Neuron (in vitro differentiated cells): Measurements from ENCODE around the gene GPD2.
"Not testable (repeated sequence)": the region's sequence is repeated elsewhere in the genome, so short reads cannot be mapped to it uniquely, and the experiment has no call there.

Experiments used
- H2AFZ ChIP-seq: one replicate; pipeline ENCODE4 v1.6.1; 2013; ENCODE audit warnings: low read depth, mild to moderate bottlenecking, inconsistent platforms, low read length, moderate library complexity
- H3K27me3 ChIP-seq: one replicate; pipeline ENCODE4 v1.6.1; 2013; ENCODE audit warnings: low read length; ENCODE audit not compliant: insufficient read depth
- H3K36me3 ChIP-seq: one replicate; pipeline ENCODE4 v1.6.1; 2013; ENCODE audit warnings: low read length; ENCODE audit not compliant: insufficient read depth
- H3K4me1 ChIP-seq: one replicate; pipeline ENCODE4 v1.6.1; 2013; ENCODE audit warnings: low read length; ENCODE audit not compliant: insufficient read depth
- H3K4me3 ChIP-seq: 2 replicates; pipeline ENCODE4 v1.5.1; 2013; ENCODE audit warnings: mild to moderate bottlenecking, low read length, moderate library complexity
- H3K9me3 ChIP-seq: one replicate; pipeline ENCODE4 v1.6.1; 2013; ENCODE audit warnings: low read length

The GPD2 gene

DNA sequence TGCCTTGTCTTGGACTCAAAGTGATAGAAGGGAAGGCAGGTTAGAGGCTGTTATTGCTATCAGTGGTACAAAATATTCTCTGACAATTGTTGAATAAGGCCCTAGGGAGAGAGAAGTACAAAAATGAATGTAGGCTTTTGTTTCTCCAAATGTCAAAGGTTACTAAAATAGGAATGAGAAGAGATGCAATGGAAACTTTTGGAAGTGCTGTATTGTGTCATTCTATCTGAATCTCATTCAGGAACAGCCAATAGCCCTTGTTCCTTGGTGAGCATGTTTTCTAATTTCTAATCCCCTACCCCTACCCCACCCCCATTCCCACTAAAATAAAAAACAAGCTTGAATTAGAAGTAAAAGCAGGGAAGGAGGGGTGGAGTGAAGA lies 166.4 kb downstream of the GPD2 start:
- H2AFZ ChIP-seq, result no peak overlapping the region
- H3K9me3 ChIP-seq, result no peaks in the 10 kb centered on the region
- H3K27me3 ChIP-seq, result no peaks in the 10 kb centered on the region
- H3K36me3 ChIP-seq, result no peaks in the 10 kb centered on the region
- H3K4me1 ChIP-seq, result peaks cover 3% of the 10 kb centered on the region
- H3K4me3 ChIP-seq, result no peak overlapping the region

DNA sequence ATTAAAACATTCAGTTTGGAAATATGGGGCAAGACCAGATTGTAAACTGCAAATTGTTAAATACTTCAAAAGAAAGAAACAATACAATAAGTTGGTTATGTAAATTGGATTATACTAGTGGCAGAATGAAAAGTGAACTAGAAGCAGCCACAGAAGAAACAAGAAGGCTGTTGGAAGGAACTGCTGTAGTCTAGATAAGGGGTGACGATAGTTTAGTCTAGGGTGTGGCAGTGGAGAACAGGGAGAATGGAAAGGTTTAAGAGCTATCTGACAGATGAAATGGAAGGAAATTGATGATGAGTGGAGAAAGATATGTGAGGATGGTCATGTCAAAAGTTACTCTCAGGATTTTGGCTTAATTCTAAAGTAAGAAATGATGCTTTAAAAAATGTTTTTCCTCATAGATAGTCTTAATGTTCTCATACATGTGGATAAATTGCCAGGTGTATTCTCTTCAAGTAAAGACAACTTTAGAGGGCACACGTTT lies 179.7 kb downstream of the GPD2 start:
- Histone ChIP-seq H3K4me1 (no peaks in the 10 kb centered on the region), H3K27me3 (no peaks in the 10 kb centered on the region), H2AFZ (no peak overlapping the region), H3K4me3 (no peak overlapping the region), H3K36me3 (no peaks in the 10 kb centered on the region), H3K9me3 (no peaks in the 10 kb centered on the region)

DNA sequence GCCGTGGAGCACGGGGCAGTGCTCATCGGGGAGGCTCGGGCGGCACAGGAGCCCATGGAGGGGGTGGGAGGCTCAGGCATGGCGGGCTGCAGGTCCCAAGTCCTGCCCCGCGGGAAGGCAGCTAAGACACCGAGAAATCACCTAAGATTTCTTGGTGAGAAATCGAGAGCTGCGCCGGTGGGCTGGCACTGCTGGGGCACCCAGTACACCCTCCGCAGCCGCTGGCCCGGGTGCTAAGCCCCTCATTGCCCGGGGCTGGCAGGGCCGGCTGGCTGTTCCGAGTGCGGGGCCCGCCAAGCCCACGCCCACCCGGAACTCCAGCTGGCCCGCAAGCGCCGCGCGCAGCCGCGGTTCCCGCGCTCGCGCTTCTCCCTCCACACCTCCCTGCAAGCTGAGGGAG lies 181.9 kb downstream of the GPD2 start:
- H3K27me3 ChIP-seq, H3K36me3 ChIP-seq, H3K4me3 ChIP-seq, H2AFZ ChIP-seq, H3K9me3 ChIP-seq, H3K4me1 ChIP-seq: not testable (repeated sequence)

DNA sequence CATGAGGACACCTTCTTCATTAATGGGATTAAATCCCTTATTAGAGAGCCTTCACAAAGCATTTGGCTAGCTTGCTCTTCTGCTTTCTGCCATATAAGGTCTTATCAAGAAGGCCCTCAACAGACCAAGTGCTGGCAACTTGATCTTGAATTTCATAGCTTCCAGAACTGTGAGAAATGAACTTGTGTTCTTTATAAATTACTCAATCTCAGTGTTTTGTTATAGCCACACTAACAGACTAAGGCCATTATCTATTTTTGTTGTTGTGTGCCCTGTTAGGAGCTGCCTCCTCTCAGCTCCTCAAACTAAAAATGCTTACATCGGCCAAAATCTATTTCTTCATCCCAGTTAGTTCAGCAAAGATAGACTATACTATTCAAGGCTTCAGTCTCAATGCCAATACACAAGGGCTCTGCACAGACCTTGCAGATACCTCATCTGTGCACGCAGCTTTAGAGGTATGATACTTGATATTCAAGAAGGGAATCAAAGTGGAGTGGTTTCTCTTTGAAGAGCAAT lies 182.9 kb downstream of the GPD2 start:
- Histone ChIP-seq H3K4me3 (no peak overlapping the region), H3K36me3 (no peaks in the 10 kb centered on the region), H2AFZ (no peak overlapping the region), H3K9me3 (no peaks in the 10 kb centered on the region), H3K27me3 (no peaks in the 10 kb centered on the region), H3K4me1 (no peaks in the 10 kb centered on the region)

DNA sequence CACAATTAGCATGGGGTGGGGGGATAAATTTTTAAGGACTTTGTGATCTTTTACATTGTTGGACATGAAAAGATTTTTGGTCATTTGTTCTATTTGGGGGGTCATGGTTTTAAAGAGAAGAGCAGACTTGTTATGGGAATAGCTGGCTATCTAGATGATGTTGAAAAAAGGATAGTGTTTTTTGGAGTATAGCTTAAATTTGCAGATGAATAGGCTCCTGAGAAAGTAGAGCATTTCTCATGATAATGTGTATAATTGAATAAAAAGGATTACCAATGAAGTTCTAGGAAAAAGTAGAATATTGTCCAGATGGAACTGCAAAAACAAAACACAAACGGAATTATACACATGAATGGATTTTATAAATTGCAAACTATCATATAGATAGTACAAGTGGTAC lies 186.3 kb downstream of the GPD2 start:
- Histone ChIP-seq H3K4me1 (peaks cover 4% of the 10 kb centered on the region), H3K27me3 (no peaks in the 10 kb centered on the region), H3K36me3 (no peaks in the 10 kb centered on the region), H3K4me3 (no peak overlapping the region), H2AFZ (no peak overlapping the region), H3K9me3 (no peaks in the 10 kb centered on the region)

DNA sequence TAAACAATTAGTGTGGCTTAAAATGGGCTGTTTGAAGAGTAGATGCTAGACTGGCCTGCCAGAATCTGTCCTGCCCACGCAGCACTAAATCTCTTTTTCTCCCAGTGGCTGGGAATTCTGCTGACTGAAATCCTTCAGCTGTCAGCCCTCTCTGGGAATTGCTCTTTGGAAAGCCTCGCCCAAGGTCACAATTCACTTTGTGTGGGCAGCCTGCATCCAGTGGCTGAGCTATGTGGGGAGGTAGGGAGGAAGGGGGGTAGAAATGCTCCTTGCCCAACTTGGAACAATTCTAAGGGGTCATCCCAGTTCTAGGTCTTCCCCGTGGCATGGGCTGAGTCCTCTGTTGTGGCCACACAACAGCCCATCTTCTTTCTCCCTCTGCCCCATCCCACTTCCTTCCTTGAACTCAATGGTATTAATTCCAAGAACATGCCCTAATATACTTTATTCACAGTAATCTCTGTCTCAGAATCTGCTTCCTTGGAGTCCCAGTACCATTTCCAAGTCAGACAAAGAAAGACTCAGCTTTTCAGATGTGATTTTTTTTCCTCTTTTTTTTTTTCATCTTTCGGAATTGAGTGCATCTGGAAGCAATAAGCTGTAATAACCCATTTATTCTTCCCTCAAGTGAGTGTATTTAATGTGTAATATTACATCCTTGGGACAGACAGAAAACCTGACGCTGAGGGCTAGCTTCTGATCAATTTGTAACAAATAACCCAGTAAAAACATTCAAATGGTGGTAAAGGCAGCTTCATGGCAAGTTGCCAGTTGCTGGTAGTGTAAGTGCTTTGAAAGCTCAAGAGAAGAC lies 189.4 kb downstream of the GPD2 start:
- Histone ChIP-seq H3K4me1 (peaks cover 4% of the 10 kb centered on the region), H3K27me3 (no peaks in the 10 kb centered on the region), H3K9me3 (no peaks in the 10 kb centered on the region), H3K4me3 (no peak overlapping the region), H2AFZ (no peak overlapping the region), H3K36me3 (no peaks in the 10 kb centered on the region)

DNA sequence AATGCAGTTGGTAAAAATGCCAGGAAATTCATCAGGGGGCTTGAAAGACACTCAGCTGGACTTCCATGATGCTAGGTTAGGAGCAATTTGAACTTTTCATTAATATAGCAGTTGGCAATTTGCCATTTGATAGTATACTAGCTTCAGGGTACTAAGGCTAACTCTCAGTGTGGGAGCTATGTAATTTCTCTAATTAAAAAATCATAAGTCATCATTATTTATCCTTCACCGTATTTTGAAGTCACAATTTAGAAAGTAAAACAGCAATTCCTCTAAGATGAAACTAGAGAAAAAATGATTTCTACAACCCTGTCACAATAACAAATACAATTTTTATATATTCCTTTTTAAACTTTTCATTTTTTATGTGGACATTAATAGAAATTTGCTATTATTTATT lies 190.8 kb downstream of the GPD2 start:
- Histone ChIP-seq H2AFZ (no peak overlapping the region), H3K4me1 (peaks cover 4% of the 10 kb centered on the region), H3K36me3 (no peaks in the 10 kb centered on the region), H3K4me3 (no peak overlapping the region), H3K9me3 (no peaks in the 10 kb centered on the region), H3K27me3 (no peaks in the 10 kb centered on the region)

DNA sequence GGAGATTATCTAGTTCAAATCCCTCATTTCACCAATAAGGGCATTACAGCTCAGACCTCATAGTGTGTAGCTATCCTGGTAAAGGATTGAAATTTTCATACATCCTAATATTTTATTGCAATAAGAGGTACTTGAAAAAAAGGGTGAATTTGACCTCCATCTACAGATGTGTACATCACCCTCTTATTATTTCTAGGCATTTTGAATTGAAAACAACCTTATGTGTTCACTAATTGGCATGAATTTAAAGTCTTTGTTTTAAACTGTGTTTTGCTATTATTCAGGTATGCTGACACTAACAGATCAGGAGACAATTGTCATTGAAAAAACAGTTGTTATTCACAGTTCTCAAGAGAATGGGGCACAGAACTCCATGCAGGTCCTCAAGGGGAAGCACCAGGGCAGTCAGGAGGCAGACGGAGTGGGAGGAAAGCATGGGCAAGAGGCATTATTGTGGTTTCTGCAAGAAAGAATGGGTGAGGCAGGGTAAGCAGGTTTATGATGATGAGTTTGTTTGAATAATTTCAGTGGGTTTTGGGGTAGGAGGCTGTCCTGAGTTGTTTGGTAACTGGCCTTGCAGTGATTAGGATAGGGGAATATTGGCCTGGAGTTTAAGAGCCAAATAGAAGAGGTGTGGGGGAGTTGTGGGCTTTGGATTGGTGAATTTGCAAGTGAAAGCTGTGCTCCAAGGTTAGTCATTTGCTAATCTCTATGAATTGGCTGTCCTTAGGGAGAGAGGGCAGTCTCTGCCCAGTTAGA lies 194.6 kb downstream of the GPD2 start:
- Histone ChIP-seq H2AFZ (no peak overlapping the region), H3K4me3 (no peak overlapping the region), H3K36me3 (no peaks in the 10 kb centered on the region), H3K27me3 (no peaks in the 10 kb centered on the region), H3K9me3 (no peaks in the 10 kb centered on the region), H3K4me1 (peaks cover 4% of the 10 kb centered on the region)

DNA sequence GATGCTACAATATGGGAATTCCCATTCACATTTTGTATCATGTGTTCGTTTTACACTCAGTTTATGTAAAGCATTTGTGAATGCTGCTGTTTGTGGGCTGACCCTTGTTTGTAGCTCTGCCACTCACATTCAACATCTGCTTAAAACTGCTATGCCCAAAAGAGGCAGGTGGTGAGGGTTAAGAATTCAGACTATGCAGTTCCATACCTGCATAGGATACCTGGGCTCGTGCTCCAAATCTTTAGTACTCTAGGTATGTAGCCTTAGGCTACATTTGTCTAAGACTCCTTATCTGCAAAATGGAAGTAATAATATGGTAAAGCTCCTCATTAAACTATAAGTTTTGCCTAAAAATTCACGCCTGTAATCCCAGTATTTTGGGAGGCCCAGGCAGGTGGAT lies 199.5 kb downstream of the GPD2 start:
- H3K9me3 ChIP-seq, result no peaks in the 10 kb centered on the region
- no peaks in the 10 kb centered on the region for H3K4me1 ChIP-seq
- no peaks in the 10 kb centered on the region for H3K27me3 ChIP-seq
- H3K4me3 ChIP-seq, result no peak overlapping the region
- no peak overlapping the region for H2AFZ ChIP-seq
- no peaks in the 10 kb centered on the region for H3K36me3 ChIP-seq
